GM23338 (cell line): ENCODE results near the gene RFX4.
A peak's percentile ranks its signal among the peaks of the same experiment; 100 is the strongest.

ENCODE experiments used
- CREB1 ChIP-seq: fragments of 250-450 bp; sonication (Bioruptor Pico); IDR thresholded peaks from 2 replicates; pipeline ENCODE4 v1.5.0; 2020; ENCODE audit warnings: low read depth, mild to moderate bottlenecking, moderate library complexity
- ETS1 ChIP-seq: IDR thresholded peaks from 2 replicates; pipeline ENCODE4 v1.6.1; 2016; ENCODE audit warnings: antibody characterized with exemption
- EZH2 ChIP-seq: fragments of 200-600 bp; sonication (generic); IDR thresholded peaks from one replicate; pipeline ENCODE4 v1.8.0; 2017; ENCODE audit warnings: antibody characterized with exemption, mild to moderate bottlenecking, low read depth; ENCODE audit not compliant: unreplicated experiment
- EZH2phosphoT487 ChIP-seq: fragments of 200-600 bp; sonication (generic); IDR thresholded peaks from one replicate; pipeline ENCODE4 v1.8.1; 2018; ENCODE audit warnings: antibody characterized with exemption; ENCODE audit not compliant: unreplicated experiment
- JUNB ChIP-seq: IDR thresholded peaks from one replicate; pipeline ENCODE4 v1.6.1; 2016; ENCODE audit warnings: antibody characterized with exemption; ENCODE audit not compliant: unreplicated experiment
- POLR2AphosphoS5 ChIP-seq: IDR thresholded peaks from 2 replicates; pipeline ENCODE4 v1.6.1; 2016; ENCODE audit warnings: antibody characterized with exemption, low read depth
- ZNF114 ChIP-seq: fragments of 250-450 bp; sonication (Bioruptor Pico); IDR thresholded peaks from 2 replicates; pipeline ENCODE4 v1.5.0; 2020; ENCODE audit warnings: mild to moderate bottlenecking, moderate library complexity
- ZNF331 ChIP-seq: fragments of 250-450 bp; sonication (Bioruptor Pico); IDR thresholded peaks from 2 replicates; pipeline ENCODE4 v1.5.0; 2020; ENCODE audit warnings: low read depth, mild to moderate bottlenecking, moderate library complexity
- ZNF462 ChIP-seq: fragments of 250-450 bp; sonication (Bioruptor Pico); IDR thresholded peaks from 2 replicates; pipeline ENCODE4 v1.5.0; 2020; ENCODE audit warnings: mild to moderate bottlenecking, moderate library complexity
- TF ChIP-seq, protein P1 (sequence below), 2 experiments: fragments of 200-600 bp in 1 of 2; sonication (generic) in 1 of 2; conservative IDR thresholded peaks; 2 replicates each; pipeline versions ENCODE4 v1.5.1 to v1.6.1; 2016 to 2017; ENCODE audit warnings: antibody characterized with exemption in 2 of 2, low read depth in 2 of 2, mild to moderate bottlenecking in 2 of 2, moderate library complexity in 1 of 2
- TF ChIP-seq, protein P2 (sequence below): IDR thresholded peaks from one replicate; pipeline ENCODE4 v1.6.1; 2018; ENCODE audit warnings: antibody characterized with exemption; ENCODE audit not compliant: unreplicated experiment

GRCh38 chr12:106583242-106584103 is 669 bp downstream of the RFX4 start:
- TF ChIP-seq, protein P1, sequence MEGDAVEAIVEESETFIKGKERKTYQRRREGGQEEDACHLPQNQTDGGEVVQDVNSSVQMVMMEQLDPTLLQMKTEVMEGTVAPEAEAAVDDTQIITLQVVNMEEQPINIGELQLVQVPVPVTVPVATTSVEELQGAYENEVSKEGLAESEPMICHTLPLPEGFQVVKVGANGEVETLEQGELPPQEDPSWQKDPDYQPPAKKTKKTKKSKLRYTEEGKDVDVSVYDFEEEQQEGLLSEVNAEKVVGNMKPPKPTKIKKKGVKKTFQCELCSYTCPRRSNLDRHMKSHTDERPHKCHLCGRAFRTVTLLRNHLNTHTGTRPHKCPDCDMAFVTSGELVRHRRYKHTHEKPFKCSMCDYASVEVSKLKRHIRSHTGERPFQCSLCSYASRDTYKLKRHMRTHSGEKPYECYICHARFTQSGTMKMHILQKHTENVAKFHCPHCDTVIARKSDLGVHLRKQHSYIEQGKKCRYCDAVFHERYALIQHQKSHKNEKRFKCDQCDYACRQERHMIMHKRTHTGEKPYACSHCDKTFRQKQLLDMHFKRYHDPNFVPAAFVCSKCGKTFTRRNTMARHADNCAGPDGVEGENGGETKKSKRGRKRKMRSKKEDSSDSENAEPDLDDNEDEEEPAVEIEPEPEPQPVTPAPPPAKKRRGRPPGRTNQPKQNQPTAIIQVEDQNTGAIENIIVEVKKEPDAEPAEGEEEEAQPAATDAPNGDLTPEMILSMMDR (conservative IDR thresholded peaks at IDR 0.05; ENCODE audit: low read depth in 2 of 2): no peak
- TF ChIP-seq EZH2 (peak; percentile 24), ZNF114 (CRISPR knock-in tag) (no peak), EZH2phosphoT487 (peak; percentile 13), POLR2AphosphoS5 (no peak), ETS1 (no peak), JUNB (no peak), ZNF331 (CRISPR knock-in tag) (no peak), CREB1 (CRISPR knock-in tag) (no peak), ZNF462 (CRISPR knock-in tag) (no peak)
- TF ChIP-seq, protein P2, sequence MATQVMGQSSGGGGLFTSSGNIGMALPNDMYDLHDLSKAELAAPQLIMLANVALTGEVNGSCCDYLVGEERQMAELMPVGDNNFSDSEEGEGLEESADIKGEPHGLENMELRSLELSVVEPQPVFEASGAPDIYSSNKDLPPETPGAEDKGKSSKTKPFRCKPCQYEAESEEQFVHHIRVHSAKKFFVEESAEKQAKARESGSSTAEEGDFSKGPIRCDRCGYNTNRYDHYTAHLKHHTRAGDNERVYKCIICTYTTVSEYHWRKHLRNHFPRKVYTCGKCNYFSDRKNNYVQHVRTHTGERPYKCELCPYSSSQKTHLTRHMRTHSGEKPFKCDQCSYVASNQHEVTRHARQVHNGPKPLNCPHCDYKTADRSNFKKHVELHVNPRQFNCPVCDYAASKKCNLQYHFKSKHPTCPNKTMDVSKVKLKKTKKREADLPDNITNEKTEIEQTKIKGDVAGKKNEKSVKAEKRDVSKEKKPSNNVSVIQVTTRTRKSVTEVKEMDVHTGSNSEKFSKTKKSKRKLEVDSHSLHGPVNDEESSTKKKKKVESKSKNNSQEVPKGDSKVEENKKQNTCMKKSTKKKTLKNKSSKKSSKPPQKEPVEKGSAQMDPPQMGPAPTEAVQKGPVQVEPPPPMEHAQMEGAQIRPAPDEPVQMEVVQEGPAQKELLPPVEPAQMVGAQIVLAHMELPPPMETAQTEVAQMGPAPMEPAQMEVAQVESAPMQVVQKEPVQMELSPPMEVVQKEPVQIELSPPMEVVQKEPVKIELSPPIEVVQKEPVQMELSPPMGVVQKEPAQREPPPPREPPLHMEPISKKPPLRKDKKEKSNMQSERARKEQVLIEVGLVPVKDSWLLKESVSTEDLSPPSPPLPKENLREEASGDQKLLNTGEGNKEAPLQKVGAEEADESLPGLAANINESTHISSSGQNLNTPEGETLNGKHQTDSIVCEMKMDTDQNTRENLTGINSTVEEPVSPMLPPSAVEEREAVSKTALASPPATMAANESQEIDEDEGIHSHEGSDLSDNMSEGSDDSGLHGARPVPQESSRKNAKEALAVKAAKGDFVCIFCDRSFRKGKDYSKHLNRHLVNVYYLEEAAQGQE: no peak
